Fibroblast of gingiva (primary cell): ENCODE results near the gene SLAMF8.

Experiments used
- DNase-seq: peaks from one replicate; pipeline ENCODE4 v3.0.0-alpha.2; 2011; ENCODE audit warnings: low read depth

The SLAMF8 gene

GRCh38 chr1:159873530-159874143 lies 47.0 kb downstream of the SLAMF8 start:
- no peak for DNase-seq

- no peak for DNase-seq
These were observed 51.2 kb downstream of the SLAMF8 start for GRCh38 chr1:159877695-159878444.

GRCh38 chr1:159879136-159879535 lies 52.5 kb downstream of the SLAMF8 start:
- no peak for DNase-seq

- DNase-seq, result peak; percentile 72
These were observed 53.3 kb downstream of the SLAMF8 start for GRCh38 chr1:159879977-159880376.

GRCh38 chr1:159880430-159880829 lies 53.8 kb downstream of the SLAMF8 start:
- no peak for DNase-seq

GRCh38 chr1:159881622-159882526 lies 55.2 kb downstream of the SLAMF8 start:
- peak; percentile 90 for DNase-seq

- peak; percentile 14 for DNase-seq
These were observed 55.8 kb downstream of the SLAMF8 start for GRCh38 chr1:159882527-159882862.

GRCh38 chr1:159883134-159883533 lies 56.5 kb downstream of the SLAMF8 start:
- no peak for DNase-seq

- no peak for DNase-seq
These were observed 57.6 kb downstream of the SLAMF8 start for GRCh38 chr1:159884296-159884695.
